Osteocyte (in vitro differentiated cells): ENCODE results near the gene ZNF358. TPM values are rescaled to one million over a fixed set of nuclear protein-coding genes. Genes with fewer than 3 reads are reported as not detected.

Experiments
- DNase-seq: peaks from one replicate; pipeline ENCODE4 v3.0.0; 2021; ENCODE audit warnings: mixed read lengths; ENCODE audit not compliant: unreplicated experiment; ENCODE audit errors: extremely low spot score
- H3K27ac Mint-ChIP-seq: one replicate; pipeline ENCODE4 v1.8.0; 2021; ENCODE audit warnings: mild to moderate bottlenecking, mixed read lengths; ENCODE audit not compliant: unreplicated experiment
- H3K27me3 Mint-ChIP-seq: one replicate; pipeline ENCODE4 v1.8.0; 2021; ENCODE audit warnings: mixed read lengths; ENCODE audit not compliant: unreplicated experiment
- H3K36me3 Mint-ChIP-seq: one replicate; pipeline ENCODE4 v1.8.0; 2021; ENCODE audit warnings: mixed read lengths; ENCODE audit not compliant: unreplicated experiment
- H3K4me1 Mint-ChIP-seq: one replicate; pipeline ENCODE4 v1.8.0; 2021; ENCODE audit warnings: mixed read lengths; ENCODE audit not compliant: unreplicated experiment
- H3K4me3 Mint-ChIP-seq: one replicate; pipeline ENCODE4 v1.8.0; 2021; ENCODE audit warnings: mild to moderate bottlenecking, moderate library complexity, mixed read lengths; ENCODE audit not compliant: unreplicated experiment
- H3K9me3 Mint-ChIP-seq: one replicate; pipeline ENCODE4 v1.8.0; 2021; ENCODE audit warnings: mixed read lengths; ENCODE audit not compliant: unreplicated experiment
- total RNA-seq: library from RNA; stranded (reverse); gene quantifications from 2 replicates; pipeline ENCODE4 v1.2.1, GENCODE V29; 2021
- TF ChIP-seq, protein P1 (sequence below): fragments of 200-600 bp; sonication (generic); IDR thresholded peaks from 2 replicates; pipeline ENCODE4 v1.5.0; 2021; ENCODE audit warnings: antibody characterized with exemption, mild to moderate bottlenecking, moderate library complexity

ZNF358 gene
- total RNA-seq, 1 donor from 2014 or later, result 93.5 TPM

DNA sequence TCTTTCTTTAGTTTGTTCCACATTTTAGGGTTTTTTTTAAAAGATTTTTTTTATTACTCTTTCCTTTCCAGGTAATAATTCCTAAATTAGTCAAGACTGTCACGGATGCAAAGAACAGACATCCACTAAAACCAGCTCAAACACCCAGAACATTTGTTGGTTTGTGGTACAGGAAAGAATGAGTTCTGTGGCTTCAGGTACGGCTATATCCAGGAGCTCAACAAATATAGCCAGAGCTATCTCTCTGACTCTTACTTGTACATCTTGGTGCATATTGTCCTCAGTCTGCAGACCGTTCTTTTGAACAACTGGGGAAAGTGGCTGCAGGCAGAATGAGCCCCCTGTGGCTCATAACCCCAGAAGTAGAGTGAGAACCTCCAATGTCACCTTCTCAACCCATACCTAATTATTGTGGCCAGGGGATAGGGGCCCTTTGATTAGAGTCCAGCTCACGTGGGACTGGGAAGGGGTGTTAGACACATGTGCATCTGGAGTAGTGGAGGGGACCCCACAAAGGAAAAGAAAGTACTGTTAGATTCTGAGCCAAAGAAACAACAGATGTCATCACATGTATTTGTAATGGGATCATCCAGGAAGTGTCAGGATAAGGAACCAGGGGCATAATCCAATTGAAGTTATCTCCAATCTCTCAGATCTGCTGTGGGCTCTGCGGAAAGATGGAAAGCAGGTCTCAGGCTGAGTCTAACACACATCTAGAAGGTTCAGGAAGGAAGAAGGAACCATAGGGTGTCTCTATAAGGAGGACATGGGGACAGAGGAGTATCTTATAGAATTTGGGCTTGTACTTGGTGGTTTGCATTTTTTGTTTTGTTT is 1.9 kb upstream of the ZNF358 start:
- Mint-ChIP-seq H3K36me3 (peaks cover 4% of the 10 kb centered on the region), H3K4me3 (peak overlapping the region; percentile 34), H3K27me3 (no peaks in the 10 kb centered on the region), H3K4me1 (peaks cover 25% of the 10 kb centered on the region), H3K27ac (peak overlapping the region; percentile 16), H3K9me3 (no peaks in the 10 kb centered on the region)
- no peak for DNase-seq
- TF ChIP-seq, protein P1, sequence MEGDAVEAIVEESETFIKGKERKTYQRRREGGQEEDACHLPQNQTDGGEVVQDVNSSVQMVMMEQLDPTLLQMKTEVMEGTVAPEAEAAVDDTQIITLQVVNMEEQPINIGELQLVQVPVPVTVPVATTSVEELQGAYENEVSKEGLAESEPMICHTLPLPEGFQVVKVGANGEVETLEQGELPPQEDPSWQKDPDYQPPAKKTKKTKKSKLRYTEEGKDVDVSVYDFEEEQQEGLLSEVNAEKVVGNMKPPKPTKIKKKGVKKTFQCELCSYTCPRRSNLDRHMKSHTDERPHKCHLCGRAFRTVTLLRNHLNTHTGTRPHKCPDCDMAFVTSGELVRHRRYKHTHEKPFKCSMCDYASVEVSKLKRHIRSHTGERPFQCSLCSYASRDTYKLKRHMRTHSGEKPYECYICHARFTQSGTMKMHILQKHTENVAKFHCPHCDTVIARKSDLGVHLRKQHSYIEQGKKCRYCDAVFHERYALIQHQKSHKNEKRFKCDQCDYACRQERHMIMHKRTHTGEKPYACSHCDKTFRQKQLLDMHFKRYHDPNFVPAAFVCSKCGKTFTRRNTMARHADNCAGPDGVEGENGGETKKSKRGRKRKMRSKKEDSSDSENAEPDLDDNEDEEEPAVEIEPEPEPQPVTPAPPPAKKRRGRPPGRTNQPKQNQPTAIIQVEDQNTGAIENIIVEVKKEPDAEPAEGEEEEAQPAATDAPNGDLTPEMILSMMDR, result no peak

DNA sequence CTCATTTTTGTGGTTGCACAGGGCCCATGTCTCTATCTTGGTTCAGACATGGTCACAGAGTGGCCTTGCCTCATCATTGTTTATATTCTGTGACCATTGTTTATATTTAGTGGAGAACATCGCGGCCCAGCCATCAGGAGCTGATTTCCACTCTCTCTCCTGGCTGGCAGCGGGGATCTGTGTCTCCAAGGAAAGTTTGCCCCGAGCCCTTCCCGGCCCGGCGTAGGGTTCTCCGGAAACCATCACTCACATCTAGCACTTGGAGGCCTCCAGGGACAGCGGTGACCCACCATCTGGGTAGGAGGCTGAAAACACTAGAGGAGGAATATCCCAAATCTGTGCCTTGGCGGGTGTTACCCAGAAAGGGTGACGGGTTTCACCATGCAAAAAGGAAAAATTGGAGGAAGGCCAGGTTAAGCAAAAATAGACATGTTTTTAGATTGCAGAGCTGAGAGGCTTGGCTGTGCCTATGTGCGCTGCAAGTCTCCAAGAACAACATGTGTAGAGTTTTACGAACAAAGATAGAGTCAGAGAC is 726 bp upstream of the ZNF358 start:
- peak overlapping the region; percentile 82 for H3K4me3 Mint-ChIP-seq
- no peaks in the 10 kb centered on the region for H3K9me3 Mint-ChIP-seq
- no peaks in the 10 kb centered on the region for H3K27me3 Mint-ChIP-seq
- H3K4me1 Mint-ChIP-seq, result peaks cover 25% of the 10 kb centered on the region
- no peak for DNase-seq
- H3K36me3 Mint-ChIP-seq, result peaks cover 7% of the 10 kb centered on the region
- H3K27ac Mint-ChIP-seq, result peak overlapping the region; percentile 97
- TF ChIP-seq, protein P1, result no peak

DNA sequence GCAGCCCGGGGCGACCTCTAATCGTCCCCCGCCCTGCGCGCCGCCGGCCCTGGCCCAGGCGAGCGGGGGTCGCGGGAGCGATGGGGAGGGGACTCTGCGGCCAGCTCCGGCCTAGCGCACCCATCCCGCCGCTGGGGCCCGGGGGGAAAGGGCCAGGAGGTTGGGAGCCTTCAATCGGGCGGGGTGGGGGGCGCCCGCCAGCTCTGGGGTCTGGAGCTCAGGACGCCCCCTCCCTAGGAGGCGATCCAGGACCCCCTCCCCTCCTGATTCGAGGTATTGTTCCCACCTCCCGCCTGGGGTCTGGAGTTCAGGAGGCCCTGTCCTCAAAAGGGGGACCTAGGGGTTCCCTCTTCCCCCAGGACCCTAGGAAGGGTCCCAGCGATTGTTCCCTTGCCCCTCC is 430 bp downstream of the ZNF358 start:
- peak overlapping the region; percentile 89 for H3K27ac Mint-ChIP-seq
- peaks cover 26% of the 10 kb centered on the region for H3K4me1 Mint-ChIP-seq
- TF ChIP-seq, protein P1, result no peak
- peak overlapping the region; percentile 80 for H3K4me3 Mint-ChIP-seq
- H3K27me3 Mint-ChIP-seq, result no peaks in the 10 kb centered on the region
- no peaks in the 10 kb centered on the region for H3K9me3 Mint-ChIP-seq
- H3K36me3 Mint-ChIP-seq, result peaks cover 7% of the 10 kb centered on the region
- DNase-seq, result no peak

DNA sequence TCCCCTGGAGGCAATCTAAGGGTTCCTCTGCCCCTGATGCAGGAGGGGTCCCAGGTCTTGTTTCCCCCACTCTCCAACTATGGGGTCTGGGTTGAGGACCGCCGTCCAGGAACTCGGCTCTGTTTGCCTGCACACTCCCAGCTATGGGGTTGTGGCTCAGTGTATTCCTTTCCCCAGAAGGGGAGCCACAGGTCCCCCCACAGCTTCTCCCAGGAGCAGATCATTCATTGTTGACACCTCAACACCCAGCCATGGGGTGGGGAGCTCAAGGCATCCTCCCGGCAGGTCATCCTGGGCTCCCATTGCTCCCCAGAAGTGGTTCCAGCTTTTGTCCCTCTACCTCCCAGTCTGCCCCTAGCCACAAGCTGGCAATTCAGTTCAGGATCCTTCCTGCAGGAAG is 975 bp downstream of the ZNF358 start:
- Mint-ChIP-seq H3K4me3 (peak overlapping the region; percentile 80), H3K27me3 (no peaks in the 10 kb centered on the region), H3K27ac (peak overlapping the region; percentile 89), H3K36me3 (peaks cover 7% of the 10 kb centered on the region), H3K4me1 (peaks cover 30% of the 10 kb centered on the region), H3K9me3 (no peaks in the 10 kb centered on the region)
- TF ChIP-seq, protein P1, result no peak
- no peak for DNase-seq

DNA sequence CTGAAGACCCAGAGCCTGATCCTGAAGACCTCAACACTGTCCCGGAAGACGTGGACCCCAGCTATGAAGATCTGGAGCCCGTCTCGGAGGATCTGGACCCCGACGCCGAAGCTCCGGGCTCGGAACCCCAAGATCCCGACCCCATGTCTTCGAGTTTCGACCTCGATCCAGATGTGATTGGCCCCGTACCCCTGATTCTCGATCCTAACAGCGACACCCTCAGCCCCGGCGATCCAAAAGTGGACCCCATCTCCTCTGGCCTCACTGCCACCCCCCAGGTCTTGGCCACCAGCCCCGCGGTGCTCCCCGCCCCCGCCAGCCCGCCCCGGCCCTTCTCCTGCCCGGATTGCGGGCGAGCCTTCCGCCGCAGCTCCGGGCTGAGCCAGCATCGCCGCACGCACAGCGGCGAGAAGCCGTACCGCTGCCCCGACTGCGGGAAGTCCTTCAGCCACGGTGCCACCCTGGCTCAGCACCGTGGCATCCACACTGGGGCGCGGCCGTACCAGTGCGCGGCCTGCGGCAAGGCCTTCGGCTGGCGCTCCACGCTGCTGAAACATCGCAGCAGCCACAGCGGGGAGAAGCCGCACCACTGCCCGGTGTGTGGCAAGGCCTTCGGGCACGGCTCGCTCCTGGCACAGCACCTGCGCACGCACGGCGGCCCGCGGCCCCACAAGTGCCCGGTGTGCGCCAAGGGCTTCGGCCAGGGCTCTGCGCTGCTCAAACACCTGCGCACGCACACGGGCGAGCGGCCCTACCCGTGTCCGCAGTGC is 3.6 kb downstream of the ZNF358 start:
- Mint-ChIP-seq H3K9me3 (no peaks in the 10 kb centered on the region), H3K27ac (no peak overlapping the region), H3K4me1 (peaks cover 39% of the 10 kb centered on the region), H3K27me3 (no peaks in the 10 kb centered on the region), H3K36me3 (peaks cover 7% of the 10 kb centered on the region), H3K4me3 (peak overlapping the region; percentile 38)
- no peak for DNase-seq
- TF ChIP-seq, protein P1, result no peak
